H1 (cell line): ENCODE results near the gene L2HGDH. TPM values are rescaled to one million over a fixed set of nuclear protein-coding genes. Genes with fewer than 3 reads are reported as not detected.

Source experiments
- CTCF ChIA-PET: fragments of 300-600 bp; sonication (Branson Sonifier 250); formaldehyde crosslinking; loops from one replicate; lab custom pipeline; 2021; ENCODE audit not compliant: partially characterized antibody; lab: Charles Lee
- POLR2A ChIA-PET: fragments of 300-600 bp; sonication (Branson Sonifier 250); formaldehyde crosslinking; loops from one replicate; lab custom pipeline; 2021; ENCODE audit warnings: inconsistent platforms; ENCODE audit not compliant: partially characterized antibody; lab: Charles Lee
- DNase-seq, 2 experiments: peaks; one replicate each; pipeline versions ENCODE4 v3.0.0 to v3.0.0-alpha.2; 2010 to 2022; ENCODE audit warnings: low spot score in 2 of 2, low read depth in 1 of 2, mixed read lengths in 1 of 2
- FAIRE-seq: peaks from 2 replicates; lab custom pipeline; 2011; peaks lifted over from hg19 to GRCh38; lab: Jason Lieb, UNC
- H2AFZ ChIP-seq: 2 replicates; pipeline ENCODE4 v1.8.1; 2012; ENCODE audit warnings: low read length, inconsistent platforms
- H2AK5ac ChIP-seq: 2 replicates; pipeline ENCODE4 v1.6.1; 2013; ENCODE audit warnings: low read depth, low read length
- H2BK120ac ChIP-seq: replicated peaks from 2 replicates; pipeline ENCODE3; 2013; ENCODE audit warnings: low read depth, low read length, inconsistent platforms
- H2BK12ac ChIP-seq: 2 replicates; pipeline ENCODE4 v1.6.1; 2013; ENCODE audit warnings: low read depth, low read length
- H2BK15ac ChIP-seq: 2 replicates; pipeline ENCODE4 v1.6.1; 2013; ENCODE audit warnings: low read length
- H2BK20ac ChIP-seq: 2 replicates; pipeline ENCODE4 v1.6.1; 2013; ENCODE audit warnings: low read length
- H2BK5ac ChIP-seq: 2 replicates; pipeline ENCODE4 v1.6.1; 2013; ENCODE audit warnings: low read depth, low read length
- H3K14ac ChIP-seq: 2 replicates; pipeline ENCODE4 v1.6.1; 2013; ENCODE audit warnings: inconsistent platforms; ENCODE audit not compliant: insufficient read length
- H3K18ac ChIP-seq: 2 replicates; pipeline ENCODE4 v1.6.1; 2013; ENCODE audit warnings: low read length; ENCODE audit errors: extremely low read depth
- H3K23ac ChIP-seq: 2 replicates; pipeline ENCODE4 v1.6.1; 2013; ENCODE audit warnings: inconsistent platforms; ENCODE audit not compliant: insufficient read length
- H3K23me2 ChIP-seq: 2 replicates; pipeline ENCODE4 v1.6.1; 2013; ENCODE audit warnings: low read depth, low read length
- H3K27ac ChIP-seq: 2 replicates; pipeline ENCODE4 v1.6.1; 2011; ENCODE audit warnings: low read depth, low read length, inconsistent platforms
- H3K27me3 ChIP-seq, 4 experiments: replicated peaks in 1 of 4; 1 replicate in 1 of 4; 2 replicates in 3 of 4; pipeline versions ENCODE4 v1.6.1 to v1.8.1; 2011 to 2013; ENCODE audit warnings: low read length in 3 of 4, mild to moderate bottlenecking in 3 of 4, inconsistent platforms in 2 of 4, mixed read lengths in 2 of 4, moderate library complexity in 1 of 4; ENCODE audit not compliant: control insufficient read depth in 3 of 4, insufficient read depth in 3 of 4; ENCODE audit errors: extremely low read depth in 1 of 4
- H3K36me3 ChIP-seq, 4 experiments: 2 replicates each; pipeline versions ENCODE4 v1.6.1 to v1.8.1; 2011 to 2013; ENCODE audit warnings: mild to moderate bottlenecking in 4 of 4, low read length in 3 of 4, moderate library complexity in 2 of 4, control low read depth in 1 of 4, inconsistent platforms in 1 of 4; ENCODE audit not compliant: insufficient read depth in 4 of 4, control insufficient read depth in 2 of 4
- H3K4ac ChIP-seq: replicated peaks from 2 replicates; pipeline ENCODE3; 2013; ENCODE audit warnings: low read length, low read depth, mixed read lengths, inconsistent platforms; ENCODE audit not compliant: insufficient read length
- H3K4me1 ChIP-seq, 4 experiments: replicated peaks in 1 of 4; 1 replicate in 1 of 4; 2 replicates in 3 of 4; pipeline versions ENCODE4 v1.6.1 to v1.8.1; 2011 to 2013; ENCODE audit warnings: low read length in 3 of 4, inconsistent platforms in 2 of 4, mixed read lengths in 1 of 4; ENCODE audit not compliant: insufficient read depth in 4 of 4, control insufficient read depth in 3 of 4
- H3K4me2 ChIP-seq, 2 experiments: 2 replicates each; pipeline versions ENCODE4 v1.6.1 to v1.8.1; 2011 to 2013; ENCODE audit warnings: low read depth in 2 of 2, low read length in 2 of 2, control low read depth in 1 of 2, inconsistent platforms in 1 of 2, mild to moderate bottlenecking in 1 of 2; ENCODE audit not compliant: insufficient read depth in 1 of 2
- H3K4me3 ChIP-seq, 4 experiments: fragments of 200-600, 300-600 bp in 1 of 4; sonication (generic), shearing (Covaris generic), sonication (Bioruptor Twin) in 1 of 4; 2 replicates each; pipeline versions ENCODE4 v1.5.1 to v1.8.1; 2011 to 2016; ENCODE audit warnings: low read length in 4 of 4, low read depth in 3 of 4, control low read depth in 2 of 4, inconsistent platforms in 2 of 4, mild to moderate bottlenecking in 2 of 4, mixed read lengths in 1 of 4, moderate library complexity in 1 of 4; ENCODE audit not compliant: insufficient read depth in 2 of 4; ENCODE audit errors: extremely low read depth in 1 of 4
- H3K56ac ChIP-seq: replicated peaks from 2 replicates; pipeline ENCODE3; 2013; ENCODE audit warnings: low read depth, mild to moderate bottlenecking, mixed read lengths, low read length, inconsistent platforms; ENCODE audit not compliant: insufficient read length
- H3K79me1 ChIP-seq: 2 replicates; pipeline ENCODE4 v1.6.1; 2013; ENCODE audit warnings: low read depth, low read length, control low read depth
- H3K79me2 ChIP-seq, 2 experiments: 2 replicates each; pipeline versions ENCODE4 v1.6.1 to v1.8.1; 2012 to 2013; ENCODE audit warnings: low read length in 2 of 2, mild to moderate bottlenecking in 2 of 2, inconsistent platforms in 1 of 2; ENCODE audit not compliant: insufficient read depth in 2 of 2, control insufficient read depth in 1 of 2
- H3K9ac ChIP-seq, 4 experiments: replicated peaks in 1 of 4; 1 replicate in 1 of 4; 2 replicates in 3 of 4; pipeline versions ENCODE4 v1.6.1 to v1.8.1; 2011 to 2013; ENCODE audit warnings: low read depth in 3 of 4, low read length in 3 of 4, control low read depth in 2 of 4, mild to moderate bottlenecking in 2 of 4, moderate library complexity in 2 of 4, inconsistent platforms in 1 of 4; ENCODE audit errors: extremely low read depth in 1 of 4
- H3K9me3 ChIP-seq, 2 experiments: 2 replicates each; pipeline versions ENCODE4 v1.6.1 to v1.8.1; 2012 to 2013; ENCODE audit warnings: mild to moderate bottlenecking in 2 of 2, moderate library complexity in 2 of 2, control low read depth in 1 of 2, inconsistent platforms in 1 of 2, low read depth in 1 of 2, low read length in 1 of 2, mixed read lengths in 1 of 2; ENCODE audit not compliant: insufficient read depth in 2 of 2
- H4K20me1 ChIP-seq, 2 experiments: replicated peaks in 1 of 2; 2 replicates each; pipeline versions ENCODE3 to v1.8.1; 2011 to 2013; ENCODE audit warnings: inconsistent platforms in 2 of 2, low read length in 2 of 2, mild to moderate bottlenecking in 1 of 2; ENCODE audit not compliant: insufficient read depth in 2 of 2, control insufficient read depth in 1 of 2
- H4K5ac ChIP-seq: 2 replicates; pipeline ENCODE4 v1.6.1; 2013; ENCODE audit warnings: low read length, low read depth, mixed read lengths, inconsistent platforms; ENCODE audit not compliant: insufficient read length
- H4K8ac ChIP-seq: 2 replicates; pipeline ENCODE4 v1.8.0; 2013; ENCODE audit warnings: mild to moderate bottlenecking, moderate library complexity, low read length, inconsistent platforms; ENCODE audit not compliant: insufficient read depth; ENCODE audit errors: extremely low read depth
- H4K91ac ChIP-seq: replicated peaks from 2 replicates; pipeline ENCODE3; 2013; ENCODE audit warnings: low read length, mixed read lengths, inconsistent platforms; ENCODE audit not compliant: insufficient read length
- BCL11A ChIP-seq, 2 experiments: IDR thresholded peaks; one replicate each; pipeline ENCODE4 v1.6.1; 2011; ENCODE audit warnings: low read depth in 2 of 2, low read length in 2 of 2, mild to moderate bottlenecking in 2 of 2
- RNF2 ChIP-seq: fragments of 200-900, 300-1000 bp; sonication (generic); IDR thresholded peaks from 2 replicates; pipeline ENCODE4 v1.7.1; 2016; ENCODE audit warnings: borderline replicate concordance, low read depth, mild to moderate bottlenecking, antibody characterized with exemption, low read length; ENCODE audit not compliant: poor library complexity, severe bottlenecking; ENCODE audit errors: missing control alignments
- SP2 ChIP-seq: IDR thresholded peaks from 2 replicates; pipeline ENCODE4 v1.6.1; 2012; ENCODE audit warnings: mild to moderate bottlenecking, low read length, inconsistent platforms
- WGBS, 2 experiments: shearing (Covaris generic) in 1 of 2; methylation state at CpG; one replicate each; pipeline versions ENCODE4 v1.1.6 to v1.1.7; 2013 to 2015; ENCODE audit warnings: low lambda C conversion rate in 2 of 2, mixed read lengths in 2 of 2, inconsistent platforms in 1 of 2, low coverage in 1 of 2, missing lambda C conversion rate in 1 of 2; ENCODE audit not compliant: insufficient replicate concordance in 2 of 2, insufficient coverage in 1 of 2, insufficient read length in 1 of 2; ENCODE audit errors: extremely low coverage in 1 of 2, missing lambda C conversion rate in 1 of 2; 5-methylcytosine and 5-hydroxymethylcytosine counted together
- polyA plus RNA-seq, 7 experiments: library from polyadenylated mRNA; depleted of rRNA in 3 of 7; stranded (reverse) in 5 of 7; unstranded in 2 of 7; fragments of >200 nt in 5 of 7; fragments of 200-250 nt in 2 of 7; gene quantifications; 1 replicate in 5 of 7; 2 replicates in 1 of 7; 4 replicates in 1 of 7; pipeline versions ENCODE4 v1.2.1 to v1.2.3, GENCODE V29; 2011 to 2013; ENCODE audit warnings: missing spikeins in 2 of 7, mixed read lengths in 2 of 7
- total RNA-seq: library from RNA; stranded (reverse); fragmentation: NEBNext Ultra II Directional; extraction: Animal tissue kit (Norgen Biotek cat#: 25700); gene quantifications from 2 replicates; pipeline ENCODE4 v1.2.1, GENCODE V29; 2021

The L2HGDH gene
- total and polyA plus RNA-seq, 2 of the 8 experiments (the other 6 are each of a cell fraction or from before 2014, with no cell fraction given) = 12.2 to 28.6 TPM

- Histone ChIP-seq H2BK20ac (no peak overlapping the region), H3K79me1 (no peaks in the 10 kb centered on the region), H3K4ac (no peak overlapping the region), H3K18ac (no peak overlapping the region), H3K27ac (no peak overlapping the region), H2BK120ac (no peak overlapping the region), H4K91ac (no peak overlapping the region), H3K27me3 (no peaks in the 10 kb centered on the region), H3K79me2 (no peaks in the 10 kb centered on the region), H2BK5ac (no peak overlapping the region), H3K9me3 (no peaks in the 10 kb centered on the region), H3K56ac (no peak overlapping the region), H3K36me3 (peaks cover 0 to 11% (median 1%) of the 10 kb centered on the region in 4 experiments; a peak in 3 of 8 replicates), H3K23me2 (no peaks in the 10 kb centered on the region), H2AFZ (no peak overlapping the region), H3K14ac (no peak overlapping the region), H2BK12ac (no peak overlapping the region), H2BK15ac (no peak overlapping the region), H3K4me2 (no peak overlapping the region), H4K20me1 (no peaks in the 10 kb centered on the region), H3K9ac (no peak overlapping the region), H3K23ac (no peak overlapping the region), H3K4me3 (no peak overlapping the region), H2AK5ac (no peak overlapping the region), H3K4me1 (no peaks in the 10 kb centered on the region), H4K5ac (no peak overlapping the region), H4K8ac (no peak overlapping the region)
- FAIRE-seq (no peak), DNase-seq (no peak)
- ChIA-PET POLR2A (interaction anchor here (0.6 to 1.3 kb wide), 4 partner anchors 9 to 620 kb away, joined by 3 to 4 read pairs (median 4); no protein-coding TSS in a partner anchor), CTCF (interaction anchor here (1.0 to 1.7 kb wide), 2 partner anchors 18 to 57 kb away, joined by 3 to 6 read pairs; no protein-coding TSS in a partner anchor)
- WGBS, 2 experiments = 94% methylated on average over 1 of the region's 1 CpG; no CpG with 5 or more reads in 1 of the 2 experiments
- TF ChIP-seq SP2 (no peak), BCL11A (IDR thresholded peaks at IDR 0.05; ENCODE audit: low read depth in 2 of 2, low read length in 2 of 2) (no peak), RNF2 (no peak)
Observed at GRCh38 chr14:50242096-50242495, 69.9 kb downstream of the L2HGDH start.
